Liver (tissue), 9 donors: ENCODE results near the gene ZNF224. TPM values are rescaled to one million over a fixed set of nuclear protein-coding genes. Genes with fewer than 3 reads are reported as not detected.

Source experiments
- DNase-seq: peaks from one replicate; pipeline ENCODE4 v3.0.0-alpha.2; 2017; ENCODE audit warnings: low spot score
- H3K27ac ChIP-seq, 2 donors: one replicate each; pipeline ENCODE4 v1.7.0; 2013; ENCODE audit warnings: inconsistent platforms in 2 of 2, low read length in 2 of 2, control low read depth in 1 of 2, low read depth in 1 of 2, mild to moderate bottlenecking in 1 of 2
- H3K27me3 ChIP-seq, 4 donors: one replicate each; pipeline versions ENCODE4 v1.6.1 to v1.7.0; 2013; ENCODE audit warnings: low read length in 3 of 4, inconsistent platforms in 1 of 4, mild to moderate bottlenecking in 1 of 4, moderate library complexity in 1 of 4; ENCODE audit not compliant: control insufficient read depth in 4 of 4, insufficient read depth in 4 of 4
- H3K36me3 ChIP-seq, 4 donors: one replicate each; pipeline versions ENCODE4 v1.6.1 to v1.7.0; 2013; ENCODE audit warnings: low read length in 3 of 4, mild to moderate bottlenecking in 3 of 4, low read depth in 1 of 4, moderate library complexity in 1 of 4; ENCODE audit not compliant: control insufficient read depth in 4 of 4, insufficient read depth in 3 of 4
- H3K4me1 ChIP-seq, 4 donors: one replicate each; pipeline versions ENCODE4 v1.6.1 to v1.7.0; 2013; ENCODE audit warnings: low read length in 3 of 4, mild to moderate bottlenecking in 3 of 4, moderate library complexity in 1 of 4; ENCODE audit not compliant: control insufficient read depth in 4 of 4, insufficient read depth in 4 of 4
- H3K4me3 ChIP-seq, 3 donors: one replicate each; pipeline versions ENCODE4 v1.6.1 to v1.7.0; 2013; ENCODE audit warnings: low read length in 3 of 3, control low read depth in 1 of 3, low read depth in 1 of 3, mild to moderate bottlenecking in 1 of 3
- H3K9ac ChIP-seq, 2 donors: one replicate each; pipeline ENCODE4 v1.7.0; 2013; ENCODE audit warnings: low read length in 2 of 2, mild to moderate bottlenecking in 2 of 2, moderate library complexity in 2 of 2, control low read depth in 1 of 2, low read depth in 1 of 2
- H3K9me3 ChIP-seq, 4 donors: one replicate each; pipeline versions ENCODE4 v1.6.1 to v1.7.0; 2013; ENCODE audit warnings: low read length in 3 of 4; ENCODE audit not compliant: control insufficient read depth in 4 of 4
- EGR1 ChIP-seq, 2 donors: IDR thresholded peaks; 2 replicates each; pipeline ENCODE4 v1.6.1; 2016 to 2018; ENCODE audit warnings: antibody characterized with exemption in 2 of 2, low read depth in 2 of 2
- FOXA1 ChIP-seq: IDR thresholded peaks from 2 replicates; pipeline ENCODE4 v1.6.1; 2016; ENCODE audit warnings: antibody characterized with exemption
- FOXA2 ChIP-seq: IDR thresholded peaks from 2 replicates; pipeline ENCODE4 v1.6.1; 2016; ENCODE audit warnings: antibody characterized with exemption
- GABPA ChIP-seq, 2 donors: IDR thresholded peaks in 1 of 2; conservative IDR thresholded peaks in 1 of 2; 2 replicates each; pipeline ENCODE4 v1.6.1; 2016; ENCODE audit warnings: antibody characterized with exemption in 2 of 2, mild to moderate bottlenecking in 1 of 2, moderate library complexity in 1 of 2
- HNF4A ChIP-seq, 2 donors: conservative IDR thresholded peaks; 2 replicates each; pipeline ENCODE4 v1.6.1; 2016; ENCODE audit warnings: antibody characterized with exemption in 2 of 2, mild to moderate bottlenecking in 2 of 2
- HNF4G ChIP-seq: IDR thresholded peaks from 2 replicates; pipeline ENCODE4 v1.6.1; 2016; ENCODE audit warnings: antibody characterized with exemption
- JUND ChIP-seq, 2 donors: IDR thresholded peaks; 2 replicates each; pipeline ENCODE4 v1.6.1; 2016; ENCODE audit warnings: antibody characterized with exemption in 2 of 2
- NR2F2 ChIP-seq: IDR thresholded peaks from 2 replicates; pipeline ENCODE4 v1.6.1; 2016; ENCODE audit warnings: antibody characterized with exemption
- RAD21 ChIP-seq, 2 donors: IDR thresholded peaks; 2 replicates each; pipeline ENCODE4 v1.6.1; 2016; ENCODE audit warnings: antibody characterized with exemption in 2 of 2, mild to moderate bottlenecking in 2 of 2
- RXRA ChIP-seq, 2 donors: IDR thresholded peaks; 2 replicates each; pipeline ENCODE4 v1.6.1; 2017 to 2018; ENCODE audit warnings: antibody characterized with exemption in 2 of 2, mild to moderate bottlenecking in 1 of 2
- SP1 ChIP-seq: IDR thresholded peaks from 2 replicates; pipeline ENCODE4 v1.6.1; 2018; ENCODE audit warnings: antibody characterized with exemption, mild to moderate bottlenecking
- TAF1 ChIP-seq: conservative IDR thresholded peaks from 2 replicates; pipeline ENCODE4 v1.6.1; 2016; ENCODE audit warnings: antibody characterized with exemption, mild to moderate bottlenecking
- YY1 ChIP-seq: IDR thresholded peaks from 2 replicates; pipeline ENCODE4 v1.6.1; 2016; ENCODE audit warnings: antibody characterized with exemption, mild to moderate bottlenecking
- whole genome bisulfite sequencing: extraction: QIAGEN DNeasy Blood & Tissue Kit; methylation state at CpG from one replicate; pipeline ENCODE4 v1.1.7; 2013; 5-methylcytosine and 5-hydroxymethylcytosine counted together
- polyA plus RNA-seq, 2 donors: library from polyadenylated mRNA; stranded (reverse) in 1 of 2; unstranded in 1 of 2; fragments of 200-250 nt in 1 of 2; fragments of >200 nt in 1 of 2; fragmentation: Nextera tagmentation in 1 of 2; extraction: Ambion mirVana in 1 of 2; gene quantifications; one replicate each; pipeline versions ENCODE4 v1.2.1 to v1.2.3, GENCODE V29; 2013 to 2015
- total RNA-seq, 2 donors: library from RNA; depleted of rRNA; stranded (reverse); fragments of >200 nt; gene quantifications; one replicate each; pipeline ENCODE4 v1.2.3, GENCODE V29; 2014
- TF ChIP-seq, protein P1 (sequence below): fragments of 150-350 bp; IDR thresholded peaks from 2 replicates; pipeline ENCODE4 v1.5.1; 2017; ENCODE audit warnings: improper control_type of control experiment, low read depth, low read length; ENCODE audit not compliant: missing input control
- TF ChIP-seq, protein P2 (sequence below): IDR thresholded peaks from 2 replicates; pipeline ENCODE4 v1.6.1; 2016; ENCODE audit warnings: antibody characterized with exemption
- TF ChIP-seq, protein P3 (sequence below): IDR thresholded peaks from 2 replicates; pipeline ENCODE4 v1.6.1; 2016; ENCODE audit warnings: antibody characterized with exemption
- TF ChIP-seq, protein P4 (sequence below): IDR thresholded peaks from 2 replicates; pipeline ENCODE4 v1.6.1; 2016; ENCODE audit warnings: antibody characterized with exemption
- TF ChIP-seq, protein P5 (sequence below): IDR thresholded peaks from 2 replicates; pipeline ENCODE4 v1.6.1; 2016; ENCODE audit warnings: antibody characterized with exemption, mild to moderate bottlenecking
- donor health status: healthy.
- donor health status: healthy.
- donor health status: healthy.
- donor health status: healthy.
- donor health status: healthy.

The ZNF224 gene
- total and polyA plus RNA-seq, 4 donors, result 4.5 to 20.7 (median 14.9) TPM

DNA sequence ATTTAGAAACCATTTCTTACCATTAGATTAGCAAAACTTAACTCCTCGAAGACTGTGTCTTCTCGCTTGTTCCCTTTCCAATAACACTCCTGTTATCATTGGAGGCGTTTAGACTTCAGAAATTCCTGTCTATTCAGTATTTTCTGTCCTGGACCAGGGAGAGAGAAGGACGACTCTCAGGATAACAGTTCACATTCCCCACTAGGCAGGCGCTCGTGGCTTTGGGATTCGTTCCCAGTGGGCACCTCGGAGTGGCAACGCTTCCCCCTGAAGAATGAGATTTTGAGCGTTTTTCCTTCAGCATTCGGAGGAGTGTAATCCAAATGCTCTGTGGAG is 18.6 kb downstream of the ZNF224 start:
- Histone ChIP-seq H3K9ac (peak overlapping the region; percentile 75 to 84), H3K9me3 (peaks cover 10 to 37% (median 22%) of the 10 kb centered on the region in 4 donors), H3K27ac (peak overlapping the region; percentile 23 to 53), H3K36me3 (peaks cover 0 to 18% (median 11%) of the 10 kb centered on the region in 4 donors), H3K4me3 (peak overlapping the region; percentile 67 to 100 (median 100)), H3K4me1 (peaks cover 2 to 18% (median 15%) of the 10 kb centered on the region in 4 donors), H3K27me3 (no peaks in the 10 kb centered on the region)
- DNase-seq, result no peak
- TF ChIP-seq TAF1, result no peak
- TF ChIP-seq EGR1 (IDR thresholded peaks at IDR 0.05; ENCODE audit: low read depth in 2 of 2), result no peak
- no peak for TF ChIP-seq RAD21 (IDR thresholded peaks at IDR 0.05)
- TF ChIP-seq JUND (IDR thresholded peaks at IDR 0.05), result no peak
- TF ChIP-seq, protein P1, sequence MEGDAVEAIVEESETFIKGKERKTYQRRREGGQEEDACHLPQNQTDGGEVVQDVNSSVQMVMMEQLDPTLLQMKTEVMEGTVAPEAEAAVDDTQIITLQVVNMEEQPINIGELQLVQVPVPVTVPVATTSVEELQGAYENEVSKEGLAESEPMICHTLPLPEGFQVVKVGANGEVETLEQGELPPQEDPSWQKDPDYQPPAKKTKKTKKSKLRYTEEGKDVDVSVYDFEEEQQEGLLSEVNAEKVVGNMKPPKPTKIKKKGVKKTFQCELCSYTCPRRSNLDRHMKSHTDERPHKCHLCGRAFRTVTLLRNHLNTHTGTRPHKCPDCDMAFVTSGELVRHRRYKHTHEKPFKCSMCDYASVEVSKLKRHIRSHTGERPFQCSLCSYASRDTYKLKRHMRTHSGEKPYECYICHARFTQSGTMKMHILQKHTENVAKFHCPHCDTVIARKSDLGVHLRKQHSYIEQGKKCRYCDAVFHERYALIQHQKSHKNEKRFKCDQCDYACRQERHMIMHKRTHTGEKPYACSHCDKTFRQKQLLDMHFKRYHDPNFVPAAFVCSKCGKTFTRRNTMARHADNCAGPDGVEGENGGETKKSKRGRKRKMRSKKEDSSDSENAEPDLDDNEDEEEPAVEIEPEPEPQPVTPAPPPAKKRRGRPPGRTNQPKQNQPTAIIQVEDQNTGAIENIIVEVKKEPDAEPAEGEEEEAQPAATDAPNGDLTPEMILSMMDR, result no peak
- TF ChIP-seq, protein P2, sequence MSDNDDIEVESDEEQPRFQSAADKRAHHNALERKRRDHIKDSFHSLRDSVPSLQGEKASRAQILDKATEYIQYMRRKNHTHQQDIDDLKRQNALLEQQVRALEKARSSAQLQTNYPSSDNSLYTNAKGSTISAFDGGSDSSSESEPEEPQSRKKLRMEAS, result no peak
- TF ChIP-seq, protein P3, sequence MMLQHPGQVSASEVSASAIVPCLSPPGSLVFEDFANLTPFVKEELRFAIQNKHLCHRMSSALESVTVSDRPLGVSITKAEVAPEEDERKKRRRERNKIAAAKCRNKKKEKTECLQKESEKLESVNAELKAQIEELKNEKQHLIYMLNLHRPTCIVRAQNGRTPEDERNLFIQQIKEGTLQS, result no peak
- TF ChIP-seq GABPA (IDR thresholded peaks at IDR 0.05 in 1 of 2, conservative IDR thresholded peaks at IDR 0.05 in 1 of 2), result no peak
- TF ChIP-seq FOXA1, result no peak
- TF ChIP-seq HNF4G, result no peak
- TF ChIP-seq HNF4A (conservative IDR thresholded peaks at IDR 0.05), result no peak
- TF ChIP-seq FOXA2, result no peak
- TF ChIP-seq SP1, result no peak
- WGBS, result under 1% methylated on average over 11 of the region's 11 CpGs

DNA sequence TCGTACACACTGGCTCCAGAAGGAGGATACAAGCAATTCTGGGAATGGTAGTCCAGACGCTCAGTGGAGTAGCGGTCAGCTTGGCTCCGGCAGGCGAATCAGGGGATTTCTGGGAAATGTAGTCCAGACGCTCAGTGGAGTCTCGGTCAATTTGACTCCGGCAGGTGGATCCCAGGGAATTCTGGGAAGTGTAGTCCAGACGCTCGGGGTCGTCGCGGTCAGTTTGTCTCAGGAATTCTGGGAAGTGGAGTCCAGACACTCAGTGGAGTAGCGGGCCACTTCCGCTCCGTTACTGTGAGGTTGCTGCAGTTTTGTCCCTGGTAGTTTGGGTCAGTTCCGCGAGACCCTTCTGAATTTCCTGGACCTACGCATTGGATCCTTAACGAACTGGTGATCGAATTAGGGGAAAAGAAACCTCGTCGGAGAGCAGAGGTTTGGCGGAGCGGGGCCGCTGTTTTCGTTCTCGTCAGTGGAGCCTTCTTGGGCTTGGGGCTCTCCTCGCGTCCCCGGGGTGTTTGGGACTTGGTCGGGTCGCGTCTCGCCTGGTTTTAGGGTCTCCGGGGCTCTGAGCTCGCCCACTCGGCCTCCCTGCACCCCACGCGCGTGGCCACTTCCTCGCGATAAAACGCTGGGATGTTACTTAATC is 19.1 kb downstream of the ZNF224 start, which contains the start of gene ZNF225:
Gene ZNF225 (plus strand): TSS at position 262 of the 646 bp plus-strand sequence. CDS start 2,429 bp downstream, outside the sequence.
- peak; percentile 77 to 96 for TF ChIP-seq GABPA (IDR thresholded peaks at IDR 0.05 in 1 of 2, conservative IDR thresholded peaks at IDR 0.05 in 1 of 2)
- peak; percentile 95 for TF ChIP-seq YY1
- peak; percentile 76 for TF ChIP-seq SP1
- peak; percentile 15 for TF ChIP-seq FOXA1
- TF ChIP-seq HNF4G, result no peak
- TF ChIP-seq, protein P3, result no peak
- peak; percentile 43 to 52 for TF ChIP-seq HNF4A (conservative IDR thresholded peaks at IDR 0.05)
- TF ChIP-seq, protein P1, result peak; percentile 32
- TF ChIP-seq TAF1, result peak; percentile 82
- TF ChIP-seq NR2F2, result peak; percentile 81
- TF ChIP-seq, protein P4, sequence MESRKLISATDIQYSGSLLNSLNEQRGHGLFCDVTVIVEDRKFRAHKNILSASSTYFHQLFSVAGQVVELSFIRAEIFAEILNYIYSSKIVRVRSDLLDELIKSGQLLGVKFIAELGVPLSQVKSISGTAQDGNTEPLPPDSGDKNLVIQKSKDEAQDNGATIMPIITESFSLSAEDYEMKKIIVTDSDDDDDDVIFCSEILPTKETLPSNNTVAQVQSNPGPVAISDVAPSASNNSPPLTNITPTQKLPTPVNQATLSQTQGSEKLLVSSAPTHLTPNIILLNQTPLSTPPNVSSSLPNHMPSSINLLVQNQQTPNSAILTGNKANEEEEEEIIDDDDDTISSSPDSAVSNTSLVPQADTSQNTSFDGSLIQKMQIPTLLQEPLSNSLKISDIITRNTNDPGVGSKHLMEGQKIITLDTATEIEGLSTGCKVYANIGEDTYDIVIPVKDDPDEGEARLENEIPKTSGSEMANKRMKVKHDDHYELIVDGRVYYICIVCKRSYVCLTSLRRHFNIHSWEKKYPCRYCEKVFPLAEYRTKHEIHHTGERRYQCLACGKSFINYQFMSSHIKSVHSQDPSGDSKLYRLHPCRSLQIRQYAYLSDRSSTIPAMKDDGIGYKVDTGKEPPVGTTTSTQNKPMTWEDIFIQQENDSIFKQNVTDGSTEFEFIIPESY, result peak; percentile 96
- TF ChIP-seq, protein P2, result peak; percentile 93
- TF ChIP-seq EGR1 (IDR thresholded peaks at IDR 0.05; ENCODE audit: low read depth in 2 of 2), result peak; percentile 68 to 82
- peak; percentile 52 to 57 for TF ChIP-seq RAD21 (IDR thresholded peaks at IDR 0.05)
- TF ChIP-seq JUND (IDR thresholded peaks at IDR 0.05), result no peak
- peak; percentile 89 to 90 for TF ChIP-seq RXRA (IDR thresholded peaks at IDR 0.05)
- TF ChIP-seq, protein P5, sequence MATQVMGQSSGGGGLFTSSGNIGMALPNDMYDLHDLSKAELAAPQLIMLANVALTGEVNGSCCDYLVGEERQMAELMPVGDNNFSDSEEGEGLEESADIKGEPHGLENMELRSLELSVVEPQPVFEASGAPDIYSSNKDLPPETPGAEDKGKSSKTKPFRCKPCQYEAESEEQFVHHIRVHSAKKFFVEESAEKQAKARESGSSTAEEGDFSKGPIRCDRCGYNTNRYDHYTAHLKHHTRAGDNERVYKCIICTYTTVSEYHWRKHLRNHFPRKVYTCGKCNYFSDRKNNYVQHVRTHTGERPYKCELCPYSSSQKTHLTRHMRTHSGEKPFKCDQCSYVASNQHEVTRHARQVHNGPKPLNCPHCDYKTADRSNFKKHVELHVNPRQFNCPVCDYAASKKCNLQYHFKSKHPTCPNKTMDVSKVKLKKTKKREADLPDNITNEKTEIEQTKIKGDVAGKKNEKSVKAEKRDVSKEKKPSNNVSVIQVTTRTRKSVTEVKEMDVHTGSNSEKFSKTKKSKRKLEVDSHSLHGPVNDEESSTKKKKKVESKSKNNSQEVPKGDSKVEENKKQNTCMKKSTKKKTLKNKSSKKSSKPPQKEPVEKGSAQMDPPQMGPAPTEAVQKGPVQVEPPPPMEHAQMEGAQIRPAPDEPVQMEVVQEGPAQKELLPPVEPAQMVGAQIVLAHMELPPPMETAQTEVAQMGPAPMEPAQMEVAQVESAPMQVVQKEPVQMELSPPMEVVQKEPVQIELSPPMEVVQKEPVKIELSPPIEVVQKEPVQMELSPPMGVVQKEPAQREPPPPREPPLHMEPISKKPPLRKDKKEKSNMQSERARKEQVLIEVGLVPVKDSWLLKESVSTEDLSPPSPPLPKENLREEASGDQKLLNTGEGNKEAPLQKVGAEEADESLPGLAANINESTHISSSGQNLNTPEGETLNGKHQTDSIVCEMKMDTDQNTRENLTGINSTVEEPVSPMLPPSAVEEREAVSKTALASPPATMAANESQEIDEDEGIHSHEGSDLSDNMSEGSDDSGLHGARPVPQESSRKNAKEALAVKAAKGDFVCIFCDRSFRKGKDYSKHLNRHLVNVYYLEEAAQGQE, result peak; percentile 50
- peak; percentile 50 for TF ChIP-seq FOXA2
- peaks cover 0 to 19% (median 13%) of the 10 kb centered on the region in 4 donors for H3K36me3 ChIP-seq
- peak within 1 kb of the TSS; percentile 82 to 84 for H3K9ac ChIP-seq
- under 1% methylated on average over 44 of the region's 44 CpGs for WGBS
- H3K27me3 ChIP-seq, result no peaks in the 10 kb centered on the region
- H3K4me3 ChIP-seq, result peak within 1 kb of the TSS; percentile 67 to 100 (median 100)
- peak; percentile 91 for DNase-seq
- peak within 1 kb of the TSS; percentile 61 for H3K27ac ChIP-seq
- peaks cover 6 to 32% (median 18%) of the 10 kb centered on the region in 4 donors for H3K9me3 ChIP-seq
- peaks cover 2 to 18% (median 15%) of the 10 kb centered on the region in 4 donors for H3K4me1 ChIP-seq
